Lower leg skin (tissue), 4 donors: ENCODE measurements around the gene MYO18A. TPM values are rescaled to one million over a fixed set of nuclear protein-coding genes. Genes with fewer than 3 reads are reported as not detected.

Experiments
- DNase-seq, 2 donors: peaks; one replicate each; pipeline ENCODE4 v3.0.0-alpha.2; 2019; ENCODE audit warnings: low spot score in 2 of 2
- H3K4me3 ChIP-seq: fragments of 200-600 bp; sonication (generic); 2 replicates; pipeline ENCODE4 v1.5.1; 2017; ENCODE audit warnings: mild to moderate bottlenecking, low read depth; ENCODE audit not compliant: poor library complexity, severe bottlenecking
- POLR2A ChIP-seq, 2 donors: fragments of 450-650 bp; IDR thresholded peaks; one replicate each; pipeline ENCODE4 v1.6.1; 2016 to 2017; ENCODE audit warnings: antibody characterized with exemption in 2 of 2, mild to moderate bottlenecking in 1 of 2, moderate library complexity in 1 of 2
- WGBS, 2 donors: methylation state at CpG; one replicate each; pipeline ENCODE4 v1.1.5; 2018; 5-methylcytosine and 5-hydroxymethylcytosine counted together
- intact Hi-C: fragments of 100-400 bp; cut with DNase I; formaldehyde crosslinking; loops from one replicate; pipeline ENCODE4 v1.15.0; 2023; ENCODE audit warnings: low total_unique reads
- total RNA-seq, 4 donors: library from RNA; depleted of rRNA; stranded (reverse); fragments of >200 nt; gene quantifications; one replicate each; pipeline ENCODE4 v1.1.0, GENCODE V29; 2016
- TF ChIP-seq, protein P1 (sequence below), 3 donors: fragments of 450-650 bp; IDR thresholded peaks; one replicate each; pipeline ENCODE4 v1.5.1; 2016; ENCODE audit warnings: antibody characterized with exemption in 3 of 3, mild to moderate bottlenecking in 3 of 3, moderate library complexity in 2 of 3

MYO18A gene
- total RNA-seq, 4 donors from 2014 or later: 87.3 to 123 (median 94.0) TPM

DNA sequence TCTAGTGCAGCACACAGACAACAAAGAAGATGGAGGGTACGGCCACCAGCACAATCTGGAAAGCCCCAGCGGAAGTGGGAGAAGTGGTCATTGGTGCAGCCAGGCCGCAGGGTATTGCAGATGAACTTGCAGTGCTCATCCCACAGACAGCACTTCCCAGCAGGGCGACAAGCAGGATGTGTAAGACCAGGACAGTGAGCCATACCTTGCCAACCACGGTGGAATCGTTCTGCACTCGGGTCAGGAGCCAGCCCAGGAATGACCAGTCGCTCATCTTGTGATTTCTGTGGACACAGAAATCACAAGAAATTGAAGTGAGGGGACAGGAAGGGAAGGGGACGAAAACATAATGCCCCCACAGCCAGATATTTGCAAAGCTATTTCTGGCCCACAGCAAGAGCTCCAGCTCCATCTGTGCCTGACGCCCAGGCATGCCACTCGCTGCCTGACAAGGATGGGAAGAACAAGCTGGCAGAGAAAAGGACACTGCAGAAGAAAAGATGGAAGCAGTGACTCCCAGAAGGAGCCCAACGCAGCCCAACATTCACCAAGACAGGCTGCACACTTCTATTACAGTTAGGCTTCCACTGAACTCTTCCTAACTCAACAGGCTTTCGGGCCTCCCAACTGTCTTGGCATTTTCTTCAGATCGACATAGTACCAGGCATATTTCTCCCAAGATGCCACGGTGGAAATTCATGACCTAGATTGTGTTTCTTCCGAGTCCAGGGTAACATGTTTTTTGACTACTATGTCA is 17.5 kb upstream of the MYO18A start:
- DNase-seq: peak in 1 of 2 donors; percentile 49

DNA sequence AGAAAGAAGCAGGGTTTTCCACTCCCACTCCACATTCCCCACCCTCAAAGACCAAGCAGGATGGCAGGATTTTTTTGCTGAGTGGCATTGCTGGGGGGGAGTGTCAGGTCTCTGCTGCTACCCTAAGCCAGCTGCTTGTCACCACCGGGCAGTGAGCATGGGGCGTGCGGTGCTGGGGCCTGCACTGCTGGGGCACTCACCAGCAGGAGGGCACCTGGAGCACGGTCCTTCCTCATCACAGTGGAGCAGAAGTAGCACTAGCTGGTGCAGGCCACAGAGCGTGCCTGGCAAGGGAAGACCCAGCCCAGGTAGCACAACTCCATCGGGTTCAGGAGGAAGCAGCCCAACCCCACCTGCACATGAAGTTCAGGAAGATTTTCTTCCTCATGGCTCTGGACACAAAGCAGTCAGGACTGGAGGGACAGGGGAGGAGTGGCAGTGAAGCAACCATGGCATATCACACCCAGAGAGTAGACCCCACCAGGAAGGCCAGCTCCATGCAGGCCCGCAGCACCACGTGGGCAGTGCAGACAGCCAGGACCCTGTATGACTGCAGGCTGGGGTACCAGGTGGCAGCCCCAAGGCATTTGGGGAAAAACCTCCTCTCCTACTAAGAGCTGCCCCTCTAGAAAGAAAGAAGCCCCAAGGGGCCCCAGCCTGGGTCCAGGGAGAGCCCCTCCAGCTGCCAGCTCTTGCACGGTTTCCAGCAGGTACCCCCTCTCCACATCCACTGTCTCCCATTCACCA is 16.7 kb upstream of the MYO18A start:
- intact Hi-C loops: no loop called here
- WGBS, 2 donors: 79 to 90% methylated on average over 3 to 8 of the region's 9 CpGs

More for the DNA sequence above, 17.5 kb upstream of the MYO18A start:
- TF ChIP-seq, protein P1, sequence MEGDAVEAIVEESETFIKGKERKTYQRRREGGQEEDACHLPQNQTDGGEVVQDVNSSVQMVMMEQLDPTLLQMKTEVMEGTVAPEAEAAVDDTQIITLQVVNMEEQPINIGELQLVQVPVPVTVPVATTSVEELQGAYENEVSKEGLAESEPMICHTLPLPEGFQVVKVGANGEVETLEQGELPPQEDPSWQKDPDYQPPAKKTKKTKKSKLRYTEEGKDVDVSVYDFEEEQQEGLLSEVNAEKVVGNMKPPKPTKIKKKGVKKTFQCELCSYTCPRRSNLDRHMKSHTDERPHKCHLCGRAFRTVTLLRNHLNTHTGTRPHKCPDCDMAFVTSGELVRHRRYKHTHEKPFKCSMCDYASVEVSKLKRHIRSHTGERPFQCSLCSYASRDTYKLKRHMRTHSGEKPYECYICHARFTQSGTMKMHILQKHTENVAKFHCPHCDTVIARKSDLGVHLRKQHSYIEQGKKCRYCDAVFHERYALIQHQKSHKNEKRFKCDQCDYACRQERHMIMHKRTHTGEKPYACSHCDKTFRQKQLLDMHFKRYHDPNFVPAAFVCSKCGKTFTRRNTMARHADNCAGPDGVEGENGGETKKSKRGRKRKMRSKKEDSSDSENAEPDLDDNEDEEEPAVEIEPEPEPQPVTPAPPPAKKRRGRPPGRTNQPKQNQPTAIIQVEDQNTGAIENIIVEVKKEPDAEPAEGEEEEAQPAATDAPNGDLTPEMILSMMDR (IDR thresholded peaks at IDR 0.05): no peak
- no peak for TF ChIP-seq POLR2A (IDR thresholded peaks at IDR 0.05)
- intact Hi-C loops: no loop called here
- 91 to 92% methylated on average over 16 of the region's 16 CpGs for WGBS, 2 donors
- no peak overlapping the region for H3K4me3 ChIP-seq

DNA sequence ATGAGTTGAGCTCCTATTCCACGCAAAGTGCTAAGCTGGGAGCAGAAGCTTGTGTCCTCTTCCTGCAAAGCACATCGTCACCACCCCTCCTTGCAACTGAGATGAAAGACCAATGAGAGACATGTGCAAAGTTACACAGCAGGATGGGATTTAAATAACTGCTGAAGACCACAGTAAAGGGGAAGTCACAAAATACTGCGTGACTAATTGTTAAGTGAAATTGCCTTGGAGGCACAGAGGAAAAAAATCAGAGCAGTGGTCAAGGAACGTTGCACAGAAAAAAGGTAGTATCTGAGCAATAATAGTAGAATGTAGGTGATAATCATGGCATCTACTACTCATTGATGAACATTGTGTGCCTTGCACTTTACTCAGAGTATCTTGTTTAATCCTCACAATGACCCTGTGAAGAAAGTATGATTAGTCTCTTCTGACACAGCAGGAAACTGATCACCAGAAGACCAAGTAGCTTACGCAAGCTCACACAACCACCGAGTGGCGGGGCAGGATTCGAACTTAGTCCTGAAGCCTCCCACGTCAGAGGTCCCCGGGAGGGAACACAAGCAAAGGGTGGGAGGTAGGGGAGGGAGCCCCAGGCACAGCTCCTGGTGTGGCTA is 15.4 kb upstream of the MYO18A start:
- DNase-seq: peak in 1 of 2 donors; percentile 70
- H3K4me3 ChIP-seq: no peak overlapping the region
- TF ChIP-seq, protein P1 (IDR thresholded peaks at IDR 0.05): no peak
- no peak for TF ChIP-seq POLR2A (IDR thresholded peaks at IDR 0.05)
- WGBS, 2 donors: 61 to 67% methylated on average over 10 of the region's 10 CpGs
- intact Hi-C loops: no loop called here

More for the DNA sequence above, 16.7 kb upstream of the MYO18A start:
- no peak overlapping the region for H3K4me3 ChIP-seq
- TF ChIP-seq, protein P1 (IDR thresholded peaks at IDR 0.05): no peak
- peak in 1 of 2 donors; percentile 78 for DNase-seq

DNA sequence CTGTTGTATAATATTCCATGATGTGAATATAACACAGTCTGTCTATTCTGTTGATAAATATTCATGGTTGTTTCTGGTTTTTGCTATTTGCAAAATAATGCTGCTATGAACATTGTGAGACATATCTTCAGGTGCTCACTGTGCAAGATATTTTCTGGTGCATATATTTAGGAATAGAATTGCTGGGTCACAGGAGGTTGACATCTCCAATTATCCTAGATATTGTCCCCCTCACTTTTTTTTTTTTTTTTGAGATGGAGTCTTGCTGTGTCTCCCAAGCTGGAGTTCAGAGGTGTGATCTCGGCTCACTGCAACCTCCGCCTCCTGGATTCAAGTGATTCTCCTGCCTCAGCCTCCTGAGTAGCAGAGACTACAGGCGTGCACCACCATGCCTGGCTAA is 14.5 kb upstream of the MYO18A start:
- intact Hi-C loops: no loop called here
- TF ChIP-seq POLR2A (IDR thresholded peaks at IDR 0.05): no peak
- TF ChIP-seq, protein P1 (IDR thresholded peaks at IDR 0.05): no peak
- no peak overlapping the region for H3K4me3 ChIP-seq
- WGBS, 2 donors: 95% methylated on average over 3 of the region's 3 CpGs
- no peak for DNase-seq

DNA sequence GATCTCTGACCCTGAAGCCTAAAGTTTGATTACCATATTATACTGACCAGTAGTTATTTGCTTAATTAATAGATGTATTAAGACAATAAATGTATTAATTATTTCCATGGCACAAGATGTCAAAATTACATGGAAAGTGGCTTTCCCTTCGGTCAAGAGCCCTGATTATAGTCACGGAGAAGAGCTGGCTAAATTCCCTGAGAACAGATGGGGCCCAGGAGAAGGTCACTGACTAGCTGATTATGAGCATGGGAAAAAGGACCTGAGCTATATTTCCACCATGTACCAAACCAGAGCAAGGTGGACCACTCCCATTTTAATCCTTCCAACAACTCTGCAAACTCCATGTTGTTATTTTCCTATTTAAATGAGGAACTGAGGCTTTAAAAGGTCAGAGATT is 12.9 kb upstream of the MYO18A start:
- TF ChIP-seq, protein P1 (IDR thresholded peaks at IDR 0.05): no peak
- no peak for TF ChIP-seq POLR2A (IDR thresholded peaks at IDR 0.05)
- no peak overlapping the region for H3K4me3 ChIP-seq
- WGBS, 2 donors: 92% methylated on average over 2 of the region's 2 CpGs
- intact Hi-C loops: no loop called here
- peak in 1 of 2 donors; percentile 3 for DNase-seq
